Measurements from ENCODE around the gene MBD3. TPM values are rescaled to one million over a fixed set of nuclear protein-coding genes. Genes with fewer than 3 reads are reported as not detected.

Gene MBD3
- total RNA-seq, 4 donors from 2014 or later: 71.1 to 100 (median 78.3) TPM

GRCh38 chr19:1556390-1557070 is 36.1 kb downstream of the MBD3 start:
- TF ChIP-seq, protein P1, sequence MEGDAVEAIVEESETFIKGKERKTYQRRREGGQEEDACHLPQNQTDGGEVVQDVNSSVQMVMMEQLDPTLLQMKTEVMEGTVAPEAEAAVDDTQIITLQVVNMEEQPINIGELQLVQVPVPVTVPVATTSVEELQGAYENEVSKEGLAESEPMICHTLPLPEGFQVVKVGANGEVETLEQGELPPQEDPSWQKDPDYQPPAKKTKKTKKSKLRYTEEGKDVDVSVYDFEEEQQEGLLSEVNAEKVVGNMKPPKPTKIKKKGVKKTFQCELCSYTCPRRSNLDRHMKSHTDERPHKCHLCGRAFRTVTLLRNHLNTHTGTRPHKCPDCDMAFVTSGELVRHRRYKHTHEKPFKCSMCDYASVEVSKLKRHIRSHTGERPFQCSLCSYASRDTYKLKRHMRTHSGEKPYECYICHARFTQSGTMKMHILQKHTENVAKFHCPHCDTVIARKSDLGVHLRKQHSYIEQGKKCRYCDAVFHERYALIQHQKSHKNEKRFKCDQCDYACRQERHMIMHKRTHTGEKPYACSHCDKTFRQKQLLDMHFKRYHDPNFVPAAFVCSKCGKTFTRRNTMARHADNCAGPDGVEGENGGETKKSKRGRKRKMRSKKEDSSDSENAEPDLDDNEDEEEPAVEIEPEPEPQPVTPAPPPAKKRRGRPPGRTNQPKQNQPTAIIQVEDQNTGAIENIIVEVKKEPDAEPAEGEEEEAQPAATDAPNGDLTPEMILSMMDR (IDR thresholded peaks at IDR 0.05): no peak
- DNase-seq (ENCODE audit: low spot score) (no peak), ATAC-seq (ENCODE audit: low FRiP score) (no peak)

GRCh38 chr19:1555487-1556389 is 36.9 kb downstream of the MBD3 start:
- no peak for DNase-seq (ENCODE audit: low spot score)

GRCh38 chr19:1554968-1555367 is 37.7 kb downstream of the MBD3 start:
- DNase-seq (ENCODE audit: low spot score) (no peak), ATAC-seq (ENCODE audit: low FRiP score) (no peak)
- TF ChIP-seq, protein P1 (IDR thresholded peaks at IDR 0.05): no peak

More at GRCh38 chr19:1555487-1556389, 36.9 kb downstream of the MBD3 start:
- TF ChIP-seq, protein P1 (IDR thresholded peaks at IDR 0.05): no peak
- ATAC-seq (ENCODE audit: low FRiP score): no peak

GRCh38 chr19:1553415-1553814 is 39.2 kb downstream of the MBD3 start:
- TF ChIP-seq, protein P1 (IDR thresholded peaks at IDR 0.05): no peak
- ATAC-seq (ENCODE audit: low FRiP score): no peak

GRCh38 chr19:1551068-1552040 is 41.3 kb downstream of the MBD3 start:
- ATAC-seq (ENCODE audit: low FRiP score): no peak
- DNase-seq (ENCODE audit: low spot score): no peak
- TF ChIP-seq, protein P1 (IDR thresholded peaks at IDR 0.05): no peak

More at GRCh38 chr19:1553415-1553814, 39.2 kb downstream of the MBD3 start:
- no peak for DNase-seq (ENCODE audit: low spot score)

- TF ChIP-seq, protein P1 (IDR thresholded peaks at IDR 0.05): no peak
- DNase-seq (ENCODE audit: low spot score) (no peak), ATAC-seq (ENCODE audit: low FRiP score) (no peak)
Measured at GRCh38 chr19:1549332-1549945, 43.2 kb downstream of the MBD3 start.

All from omental fat pad (tissue), 4 donors.